Stimulated activated CD8-positive, alpha-beta memory T cell treated with anti-CD3 and anti-CD28 coated beads, Interleukin-15, amount 100 ng/mL, for 48 hours (primary cell): ENCODE data around the gene ZNF213.
"Not testable (repeated sequence)": the region's sequence is repeated elsewhere in the genome, so short reads cannot be mapped to it uniquely, and the experiment has no call there.

ENCODE experiments used
- DNase-seq, 2 donors: peaks; one replicate each; pipeline ENCODE4 v3.0.0-alpha.2; 2020; ENCODE audit warnings: low read depth in 2 of 2

Gene ZNF213

GRCh38 chr16:3148256-3149192 is 13.7 kb downstream of the ZNF213 start:
- DNase-seq: no peak

GRCh38 chr16:3149193-3149530 is 14.3 kb downstream of the ZNF213 start:
- DNase-seq: no peak

GRCh38 chr16:3149630-3150345 is 15.0 kb downstream of the ZNF213 start:
- DNase-seq: peak in 1 of 2 donors; percentile 50

- DNase-seq: peak; percentile 94 to 96
Measured at GRCh38 chr16:3150346-3151218, 15.8 kb downstream of the ZNF213 start.

GRCh38 chr16:3152027-3152276 is 17.1 kb downstream of the ZNF213 start:
- no peak for DNase-seq

GRCh38 chr16:3152277-3152990 is 17.6 kb downstream of the ZNF213 start:
- DNase-seq: peak; percentile 82

GRCh38 chr16:3152991-3153368 is 18.2 kb downstream of the ZNF213 start:
- no peak for DNase-seq

- no peak for DNase-seq
Measured at GRCh38 chr16:3155181-3155580, 20.4 kb downstream of the ZNF213 start.

GRCh38 chr16:3155972-3156371 is 21.1 kb downstream of the ZNF213 start:
- no peak for DNase-seq

GRCh38 chr16:3157229-3158025 is 22.6 kb downstream of the ZNF213 start:
- DNase-seq: peak in 1 of 2 donors; percentile 43

- no peak for DNase-seq
Measured at GRCh38 chr16:3158026-3158509, 23.2 kb downstream of the ZNF213 start.

- peak; percentile 70 to 79 for DNase-seq
Measured at GRCh38 chr16:3158510-3159314, 23.9 kb downstream of the ZNF213 start.

- DNase-seq: no peak
Measured at GRCh38 chr16:3161235-3162018, 26.6 kb downstream of the ZNF213 start.

GRCh38 chr16:3164121-3164991 is 29.5 kb downstream of the ZNF213 start:
- no peak for DNase-seq

GRCh38 chr16:3165111-3165822 is 30.4 kb downstream of the ZNF213 start:
- DNase-seq: no peak

- no peak for DNase-seq
Measured at GRCh38 chr16:3166505-3166886, 31.7 kb downstream of the ZNF213 start.

GRCh38 chr16:3168729-3169128 is 33.9 kb downstream of the ZNF213 start:
- not testable (repeated sequence) for DNase-seq
